GM12891 (cell line): Measurements from ENCODE around the gene SQSTM1.

Experiments used
- POLR2A ChIP-seq: IDR thresholded peaks from 2 replicates; pipeline ENCODE4 v1.6.1; 2011; ENCODE audit warnings: low read depth, low read length, control low read depth
- POLR2AphosphoS5 ChIP-seq: IDR thresholded peaks from 2 replicates; pipeline ENCODE4 v1.6.1; 2011; ENCODE audit warnings: low read depth, low read length, control low read depth
- POU2F2 ChIP-seq: IDR thresholded peaks from 2 replicates; pipeline ENCODE4 v1.6.1; 2011; ENCODE audit warnings: low read depth, mild to moderate bottlenecking, control low read depth, low read length, moderate library complexity
- SPI1 ChIP-seq: IDR thresholded peaks from 2 replicates; pipeline ENCODE4 v1.6.1; 2011; ENCODE audit warnings: low read depth, low read length, control low read depth
- TAF1 ChIP-seq: IDR thresholded peaks from 2 replicates; pipeline ENCODE4 v1.6.1; 2011; ENCODE audit warnings: low read depth, low read length, control low read depth

DNA sequence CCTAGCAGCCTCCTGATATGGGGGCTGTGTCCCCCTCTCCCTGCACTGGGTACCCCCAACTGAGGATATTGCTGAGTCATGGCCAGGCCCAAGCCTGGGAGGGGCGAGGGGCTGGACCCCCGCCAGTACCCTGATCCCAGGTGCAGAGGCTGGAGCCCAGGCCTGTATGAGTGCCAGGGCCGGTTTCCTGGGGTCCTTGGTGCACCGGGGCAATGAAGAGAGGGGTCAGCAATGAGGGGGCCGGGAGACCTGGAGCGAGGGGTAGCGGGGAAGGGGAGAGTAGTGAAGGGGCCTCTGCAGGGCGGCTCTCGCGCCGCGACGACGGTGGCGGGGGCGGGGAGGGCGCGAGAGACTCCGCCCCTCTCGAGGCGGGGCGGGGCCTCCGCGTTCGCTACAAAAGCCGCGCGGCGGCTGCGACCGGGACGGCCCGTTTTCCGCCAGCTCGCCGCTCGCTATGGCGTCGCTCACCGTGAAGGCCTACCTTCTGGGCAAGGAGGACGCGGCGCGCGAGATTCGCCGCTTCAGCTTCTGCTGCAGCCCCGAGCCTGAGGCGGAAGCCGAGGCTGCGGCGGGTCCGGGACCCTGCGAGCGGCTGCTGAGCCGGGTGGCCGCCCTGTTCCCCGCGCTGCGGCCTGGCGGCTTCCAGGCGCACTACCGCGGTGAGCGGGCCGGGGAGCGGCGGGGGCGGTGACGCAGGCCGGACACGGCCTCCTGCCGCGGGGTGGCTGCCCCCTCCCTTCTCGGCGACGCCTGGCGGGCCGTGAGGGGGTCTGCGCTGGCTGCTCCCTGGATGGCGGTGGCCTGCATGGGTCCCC is at the start of gene SQSTM1:
- TF ChIP-seq POLR2A = peak; percentile 99
- TF ChIP-seq POLR2AphosphoS5 = peak; percentile 99
- TF ChIP-seq TAF1 = peak; percentile 85
- no peak for TF ChIP-seq SPI1
- TF ChIP-seq POU2F2 = peak; percentile 83
